Measurements from ENCODE around the gene SCMH1. TPM values are rescaled to one million over a fixed set of nuclear protein-coding genes. Genes with fewer than 3 reads are reported as not detected.

SCMH1 gene
- total RNA-seq, 1 experiment from 2014 or later: 28.0 TPM

- TF ChIP-seq, protein P1, sequence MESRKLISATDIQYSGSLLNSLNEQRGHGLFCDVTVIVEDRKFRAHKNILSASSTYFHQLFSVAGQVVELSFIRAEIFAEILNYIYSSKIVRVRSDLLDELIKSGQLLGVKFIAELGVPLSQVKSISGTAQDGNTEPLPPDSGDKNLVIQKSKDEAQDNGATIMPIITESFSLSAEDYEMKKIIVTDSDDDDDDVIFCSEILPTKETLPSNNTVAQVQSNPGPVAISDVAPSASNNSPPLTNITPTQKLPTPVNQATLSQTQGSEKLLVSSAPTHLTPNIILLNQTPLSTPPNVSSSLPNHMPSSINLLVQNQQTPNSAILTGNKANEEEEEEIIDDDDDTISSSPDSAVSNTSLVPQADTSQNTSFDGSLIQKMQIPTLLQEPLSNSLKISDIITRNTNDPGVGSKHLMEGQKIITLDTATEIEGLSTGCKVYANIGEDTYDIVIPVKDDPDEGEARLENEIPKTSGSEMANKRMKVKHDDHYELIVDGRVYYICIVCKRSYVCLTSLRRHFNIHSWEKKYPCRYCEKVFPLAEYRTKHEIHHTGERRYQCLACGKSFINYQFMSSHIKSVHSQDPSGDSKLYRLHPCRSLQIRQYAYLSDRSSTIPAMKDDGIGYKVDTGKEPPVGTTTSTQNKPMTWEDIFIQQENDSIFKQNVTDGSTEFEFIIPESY (IDR thresholded peaks at IDR 0.05; ENCODE audit: extremely low read depth, insufficient replicate concordance, low read length): no peak
- TF ChIP-seq FOSL1 (IDR thresholded peaks at IDR 0.05; ENCODE audit: low read depth) (no peak), RAD21 (IDR thresholded peaks at IDR 0.05; ENCODE audit: low read depth) (no peak)
Observed at GRCh38 chr1:41152622-41153044, 89.5 kb downstream of the SCMH1 start (continued).

GRCh38 chr1:41151846-41152245 is 90.3 kb downstream of the SCMH1 start:
- H3K4me1 ChIP-seq (ENCODE audit: control insufficient read depth in 1 of 2, insufficient read depth in 2 of 2, low read length in 2 of 2): no peaks in the 10 kb centered on the region
- H3K9ac ChIP-seq (ENCODE audit: low read length): no peak overlapping the region
- no peak overlapping the region for H3K4me3 ChIP-seq (replicated peaks in 1 of 2; ENCODE audit: low read depth in 1 of 2, low read length in 2 of 2)
- TF ChIP-seq FOSL1 (IDR thresholded peaks at IDR 0.05; ENCODE audit: low read depth) (no peak), RAD21 (IDR thresholded peaks at IDR 0.05; ENCODE audit: low read depth) (no peak), CBX3 (IDR thresholded peaks at IDR 0.05; ENCODE audit: low read depth) (no peak)
- H2AFZ ChIP-seq (ENCODE audit: low read depth, low read length, poor library complexity, severe bottlenecking): no peak overlapping the region
- no peaks in the 10 kb centered on the region for H3K9me3 ChIP-seq (ENCODE audit: control insufficient read depth in 1 of 2, insufficient read depth in 1 of 2, low read depth in 1 of 2, low read length in 2 of 2)
- no peaks in the 10 kb centered on the region for H3K79me2 ChIP-seq (ENCODE audit: insufficient read depth, low read length)
- H3K27ac ChIP-seq (ENCODE audit: low read depth, low read length): no peak overlapping the region
- no peaks in the 10 kb centered on the region for H4K20me1 ChIP-seq (ENCODE audit: insufficient read depth)
- no TSS peak for BruUV-seq (replicated peaks)
- no peak for ATAC-seq
- no peak overlapping the region for H3K4me2 ChIP-seq (ENCODE audit: low read length)
- H3K9me2 ChIP-seq (ENCODE audit: insufficient read depth): no peaks in the 10 kb centered on the region
- intact Hi-C loops (cut with micrococcal nuclease): no loop called here
- CTCF ChIA-PET: no interaction called here
- DNase-seq (ENCODE audit: low read depth, low spot score): no peak
- H3K27me3 ChIP-seq (ENCODE audit: insufficient read depth, low read length): no peaks in the 10 kb centered on the region
- RAD21 ChIA-PET (ENCODE audit: low non-redundant PET in 1 of 2, low total read pairs in 2 of 2, uncharacterized antibody in 2 of 2, unreplicated experiment in 2 of 2): no interaction called here
- POLR2A ChIA-PET: no interaction called here
- H3K36me3 ChIP-seq (ENCODE audit: control insufficient read depth in 1 of 2, insufficient read depth in 2 of 2, low read length in 2 of 2): peaks cover 0 to 8% of the 10 kb centered on the region in 2 experiments; a peak in 1 of 4 replicates

DNA sequence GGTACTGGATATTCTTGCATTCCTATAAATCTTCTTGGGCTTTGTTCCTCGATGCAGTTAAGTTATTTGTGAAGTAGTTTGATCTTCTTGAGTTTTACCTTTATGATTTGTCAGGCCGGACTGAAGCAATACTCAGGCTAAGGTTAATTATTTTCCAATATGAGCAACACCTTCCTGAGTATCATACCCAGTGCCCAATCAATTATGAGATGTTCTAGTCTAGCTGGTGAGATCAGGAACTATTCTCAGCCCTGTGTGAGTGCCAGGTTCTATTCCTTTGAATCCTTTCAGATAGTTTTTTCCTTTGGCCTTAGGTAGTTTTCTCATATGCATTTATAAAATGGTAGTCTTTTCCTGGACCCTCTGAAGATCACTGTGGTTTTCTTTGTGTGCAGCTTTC is 92.5 kb downstream of the SCMH1 start:
- CTCF ChIA-PET: no interaction called here
- no TSS peak for BruUV-seq (replicated peaks)
- H2AFZ ChIP-seq (ENCODE audit: low read depth, low read length, poor library complexity, severe bottlenecking): no peak overlapping the region
- intact Hi-C loops (cut with micrococcal nuclease): no loop called here
- no peak overlapping the region for H3K4me2 ChIP-seq (ENCODE audit: low read length)
- no peaks in the 10 kb centered on the region for H4K20me1 ChIP-seq (ENCODE audit: insufficient read depth)
- no peaks in the 10 kb centered on the region for H3K79me2 ChIP-seq (ENCODE audit: insufficient read depth, low read length)
- RAD21 ChIA-PET (ENCODE audit: low non-redundant PET in 1 of 2, low total read pairs in 2 of 2, uncharacterized antibody in 2 of 2, unreplicated experiment in 2 of 2): no interaction called here
- no peak overlapping the region for H3K9ac ChIP-seq (ENCODE audit: low read length)
- POLR2A ChIA-PET: no interaction called here
- H3K36me3 ChIP-seq (ENCODE audit: control insufficient read depth in 1 of 2, insufficient read depth in 2 of 2, low read length in 2 of 2): peaks cover 0 to 8% of the 10 kb centered on the region in 2 experiments; a peak in 1 of 4 replicates
- no peak for ATAC-seq
- TF ChIP-seq EZH2phosphoT487 (IDR thresholded peaks at IDR 0.05; ENCODE audit: borderline replicate concordance) (no peak), JUND (IDR thresholded peaks at IDR 0.05) (no peak), CTCF (IDR thresholded peaks at IDR 0.05 in 2 of 3, conservative IDR thresholded peaks at IDR 0.05 in 1 of 3; ENCODE audit: borderline replicate concordance in 1 of 3, insufficient read depth in 1 of 3, low read depth in 2 of 3, low read length in 2 of 3) (no peak), TCF7L2 (IDR thresholded peaks at IDR 0.05; ENCODE audit: borderline replicate concordance, extremely low read depth, insufficient read depth, insufficient read length) (no peak), YY1 (IDR thresholded peaks at IDR 0.05; ENCODE audit: extremely low read depth, insufficient replicate concordance, low read depth, low read length) (no peak), CEBPB (IDR thresholded peaks at IDR 0.05; ENCODE audit: low read depth) (no peak), RAD21 (IDR thresholded peaks at IDR 0.05; ENCODE audit: low read depth) (no peak), EGR1 (IDR thresholded peaks at IDR 0.05; ENCODE audit: low read depth) (no peak), ELF1 (IDR thresholded peaks at IDR 0.05; ENCODE audit: borderline replicate concordance, low read depth) (no peak), SP1 (IDR thresholded peaks at IDR 0.05; ENCODE audit: low read depth) (no peak), SRF (IDR thresholded peaks at IDR 0.05; ENCODE audit: low read depth) (no peak)
- TF ChIP-seq, protein P2, sequence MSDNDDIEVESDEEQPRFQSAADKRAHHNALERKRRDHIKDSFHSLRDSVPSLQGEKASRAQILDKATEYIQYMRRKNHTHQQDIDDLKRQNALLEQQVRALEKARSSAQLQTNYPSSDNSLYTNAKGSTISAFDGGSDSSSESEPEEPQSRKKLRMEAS (IDR thresholded peaks at IDR 0.05): no peak
- DNase-seq (ENCODE audit: low read depth, low spot score): no peak
- no peak overlapping the region for H3K4me3 ChIP-seq (replicated peaks in 1 of 2; ENCODE audit: low read depth in 1 of 2, low read length in 2 of 2)
- no peaks in the 10 kb centered on the region for H3K27me3 ChIP-seq (ENCODE audit: insufficient read depth, low read length)
- H3K27ac ChIP-seq (ENCODE audit: low read depth, low read length): no peak overlapping the region
- H3K4me1 ChIP-seq (ENCODE audit: control insufficient read depth in 1 of 2, insufficient read depth in 2 of 2, low read length in 2 of 2): no peaks in the 10 kb centered on the region
- no peaks in the 10 kb centered on the region for H3K9me3 ChIP-seq (ENCODE audit: control insufficient read depth in 1 of 2, insufficient read depth in 1 of 2, low read depth in 1 of 2, low read length in 2 of 2)
- H3K9me2 ChIP-seq (ENCODE audit: insufficient read depth): no peaks in the 10 kb centered on the region
